Measurements from ENCODE around the gene NPNT.

The NPNT gene

GRCh38 chr4:105887508-105887907, 7.8 kb upstream of the NPNT start (continued):
- TF ChIP-seq TSHZ2 (CRISPR knock-in tag; IDR thresholded peaks at IDR 0.05) (no peak), ZC3H10 (CRISPR knock-in tag; IDR thresholded peaks at IDR 0.05) (no peak), BACH2 (CRISPR knock-in tag; IDR thresholded peaks at IDR 0.05; ENCODE audit: borderline replicate concordance) (no peak), ESRRG (CRISPR knock-in tag; IDR thresholded peaks at IDR 0.05) (no peak), PPARA (CRISPR knock-in tag; IDR thresholded peaks at IDR 0.05; ENCODE audit: borderline replicate concordance) (no peak)

- TF ChIP-seq ISL1 (CRISPR knock-in tag; IDR thresholded peaks at IDR 0.05) (no peak), CSRNP3 (CRISPR knock-in tag; IDR thresholded peaks at IDR 0.05) (no peak), ZNF70 (CRISPR knock-in tag; IDR thresholded peaks at IDR 0.05) (no peak), PATZ1 (CRISPR knock-in tag; IDR thresholded peaks at IDR 0.05; ENCODE audit: borderline replicate concordance) (no peak), CSDC2 (CRISPR knock-in tag; IDR thresholded peaks at IDR 0.05) (no peak), ZNF8 (CRISPR knock-in tag; IDR thresholded peaks at IDR 0.05) (no peak), GLIS3 (CRISPR knock-in tag; IDR thresholded peaks at IDR 0.05) (no peak), ZNF565 (CRISPR knock-in tag; conservative IDR thresholded peaks at IDR 0.05; ENCODE audit: low read depth) (no peak), ZFP3 (CRISPR knock-in tag; IDR thresholded peaks at IDR 0.05) (no peak), PPARA (CRISPR knock-in tag; IDR thresholded peaks at IDR 0.05; ENCODE audit: borderline replicate concordance) (no peak), TSHZ2 (CRISPR knock-in tag; IDR thresholded peaks at IDR 0.05) (no peak), ARNTL (CRISPR knock-in tag; IDR thresholded peaks at IDR 0.05; ENCODE audit: borderline replicate concordance, low read depth) (no peak), POU6F1 (CRISPR knock-in tag; IDR thresholded peaks at IDR 0.05; ENCODE audit: borderline replicate concordance, low read depth) (no peak), OSR1 (CRISPR knock-in tag; IDR thresholded peaks at IDR 0.05) (no peak)
- peak; percentile 66 for ATAC-seq
Observed at GRCh38 chr4:105895583-105896460, 551 bp downstream of the NPNT start.

GRCh38 chr4:105896461-105896942, 1.2 kb downstream of the NPNT start:
- ATAC-seq = no peak

More at GRCh38 chr4:105896461-105896942, 1.2 kb downstream of the NPNT start:
- TF ChIP-seq ZNF70 (CRISPR knock-in tag; IDR thresholded peaks at IDR 0.05) = no peak
- TF ChIP-seq ZFP30 (CRISPR knock-in tag; IDR thresholded peaks at IDR 0.05) = no peak
- no peak for TF ChIP-seq PPARA (CRISPR knock-in tag; IDR thresholded peaks at IDR 0.05; ENCODE audit: borderline replicate concordance)
- no peak for TF ChIP-seq ZC3H10 (CRISPR knock-in tag; IDR thresholded peaks at IDR 0.05)
- TF ChIP-seq OSR1 (CRISPR knock-in tag; IDR thresholded peaks at IDR 0.05) = no peak
- TF ChIP-seq RARB (CRISPR knock-in tag; IDR thresholded peaks at IDR 0.05) = no peak
- TF ChIP-seq ESRRG (CRISPR knock-in tag; IDR thresholded peaks at IDR 0.05) = no peak
- TF ChIP-seq CSDC2 (CRISPR knock-in tag; IDR thresholded peaks at IDR 0.05) = no peak
- TF ChIP-seq CREB5 (CRISPR knock-in tag; IDR thresholded peaks at IDR 0.05; ENCODE audit: low read depth) = no peak
- TF ChIP-seq ZNF8 (CRISPR knock-in tag; IDR thresholded peaks at IDR 0.05) = no peak

Measured in SK-N-SH treated with all-trans-retinoic acid at 6 μM for 48 hours (cell line).